HG03442 (cell line): Measurements from ENCODE around the gene ARHGEF18.
"Not testable (repeated sequence)": the region's sequence is repeated elsewhere in the genome, so short reads cannot be mapped to it uniquely, and the experiment has no call there.

Experiments
- ATAC-seq: cut with Tn5 transposase; IDR thresholded peaks from one replicate; pipeline ENCODE4 v1.9.1; 2021; ENCODE audit warnings: mild to moderate bottlenecking, moderate library complexity; ENCODE audit not compliant: unreplicated experiment

The ARHGEF18 gene

GRCh38 chr19:7346488-7346971, 2.2 kb upstream of the ARHGEF18 start:
- no peak for ATAC-seq

DNA sequence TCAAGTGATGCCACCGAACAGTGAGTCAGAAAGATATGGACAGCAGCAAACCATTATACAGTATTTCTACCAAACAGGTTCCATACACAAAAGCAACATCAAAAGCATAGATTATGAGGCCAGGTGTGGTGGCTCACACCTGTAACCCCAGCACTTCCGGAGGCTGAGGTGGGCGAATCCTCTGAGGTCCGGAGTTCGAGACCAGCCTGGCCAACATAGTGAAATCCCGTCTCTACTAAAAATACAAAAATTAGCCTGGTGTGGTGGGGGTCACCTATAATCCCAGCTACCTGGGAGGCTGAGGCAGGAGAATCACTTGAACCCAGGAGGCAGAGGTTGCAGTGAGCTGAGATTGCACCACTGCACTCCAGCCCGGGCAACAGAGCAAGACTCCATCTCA, 1.7 kb upstream of the ARHGEF18 start:
- not testable (repeated sequence) for ATAC-seq

GRCh38 chr19:7349231-7349591, 474 bp downstream of the ARHGEF18 start:
- ATAC-seq: no peak

GRCh38 chr19:7349961-7350711, 1.4 kb downstream of the ARHGEF18 start:
- no peak for ATAC-seq

DNA sequence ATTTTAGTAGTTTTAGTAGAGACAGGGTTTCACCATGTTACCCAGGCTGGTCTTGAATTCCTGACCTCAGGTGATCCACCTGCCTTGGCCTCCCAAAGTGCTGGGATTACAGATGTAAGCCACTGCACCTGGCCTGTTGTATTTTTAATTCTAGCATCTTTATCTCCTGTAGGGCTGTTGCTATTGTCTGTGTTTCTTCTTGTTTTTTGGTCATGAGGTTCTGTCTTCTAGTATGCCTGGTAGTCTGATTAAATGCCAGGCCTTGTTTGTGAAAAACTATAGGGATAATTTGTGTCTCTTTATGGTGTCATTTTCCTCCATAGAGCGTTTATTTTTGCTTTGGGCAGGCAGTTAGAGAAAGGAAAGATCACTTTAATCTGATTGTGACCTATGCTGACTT, 3.1 kb downstream of the ARHGEF18 start:
- no peak for ATAC-seq

GRCh38 chr19:7355151-7355820, 6.5 kb downstream of the ARHGEF18 start:
- no peak for ATAC-seq

DNA sequence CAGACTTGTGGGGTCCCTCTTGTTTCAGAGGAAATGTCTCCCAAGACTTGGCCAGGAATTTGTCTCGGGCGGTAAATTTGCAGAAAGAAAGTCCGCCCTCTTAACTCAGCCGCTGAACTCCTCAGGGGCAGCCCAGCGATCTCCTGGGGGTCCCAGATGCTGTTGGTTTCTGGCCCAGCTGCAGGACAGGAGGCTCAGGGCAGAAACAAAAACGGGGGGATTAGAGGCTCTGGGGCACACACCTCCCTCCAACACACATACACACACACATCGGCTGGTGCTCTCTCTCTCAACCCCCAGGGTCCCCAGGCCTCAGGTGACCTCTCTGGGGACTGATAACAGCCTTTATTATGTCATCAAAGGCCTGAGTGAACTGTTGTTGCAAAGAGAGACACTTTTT, 7.1 kb downstream of the ARHGEF18 start:
- no peak for ATAC-seq

- ATAC-seq: no peak
Observed at GRCh38 chr19:7356899-7357627, 8.3 kb downstream of the ARHGEF18 start.

GRCh38 chr19:7358102-7358597, 9.4 kb downstream of the ARHGEF18 start:
- ATAC-seq: no peak

DNA sequence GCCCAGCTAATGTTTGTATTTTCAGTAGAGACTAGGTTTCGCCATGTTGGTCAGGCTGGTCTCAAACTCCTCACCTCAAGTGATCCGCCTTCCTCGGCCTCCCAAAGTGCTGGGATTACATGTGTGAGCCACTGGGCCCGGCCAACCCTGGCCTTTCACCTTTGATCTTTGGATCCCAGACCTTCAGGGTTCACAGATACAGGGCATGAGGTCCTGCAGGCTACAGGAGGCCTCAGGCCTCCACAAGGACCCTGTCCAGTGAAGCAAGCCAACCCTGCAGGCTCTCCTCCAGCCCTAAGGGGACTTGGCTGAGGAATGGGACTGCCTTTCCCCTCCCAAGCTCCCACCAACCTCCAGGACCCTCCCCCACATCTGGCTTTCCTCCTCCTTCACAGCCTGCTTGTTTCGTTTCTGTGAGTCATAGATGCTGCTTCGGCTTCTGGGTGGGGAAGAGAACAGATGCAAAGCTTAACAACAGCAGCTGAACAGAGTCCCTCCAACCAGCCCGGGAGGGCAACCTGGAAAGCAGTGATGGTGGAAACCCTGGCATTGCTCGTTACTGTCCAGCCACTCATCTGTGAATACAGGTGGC, 11.8 kb downstream of the ARHGEF18 start:
- no peak for ATAC-seq

GRCh38 chr19:7363225-7363624, 14.5 kb downstream of the ARHGEF18 start:
- ATAC-seq: no peak

- no peak for ATAC-seq
Observed at GRCh38 chr19:7366701-7367420, 18.1 kb downstream of the ARHGEF18 start.

GRCh38 chr19:7368456-7368855, 19.7 kb downstream of the ARHGEF18 start:
- ATAC-seq: no peak

DNA sequence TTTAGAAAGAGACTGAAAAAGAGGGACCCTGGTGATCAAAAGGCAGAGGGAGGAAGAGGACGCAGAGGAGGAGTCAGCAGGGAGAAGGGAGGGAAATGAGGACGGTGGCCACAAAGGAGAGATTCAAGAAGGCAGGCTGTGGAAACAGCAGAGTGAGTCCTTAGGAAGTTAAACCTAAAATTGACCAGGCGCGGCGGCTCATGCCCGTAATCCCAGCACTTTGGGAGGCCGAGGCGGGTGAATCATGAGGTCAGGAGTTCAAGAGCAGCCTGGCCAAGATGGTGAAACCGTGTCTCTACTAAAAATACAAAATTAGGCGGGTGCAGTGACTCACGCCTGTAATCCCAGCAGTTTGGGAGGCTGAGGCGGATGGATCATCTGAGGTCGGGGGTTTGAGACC, 20.1 kb downstream of the ARHGEF18 start:
- not testable (repeated sequence) for ATAC-seq

DNA sequence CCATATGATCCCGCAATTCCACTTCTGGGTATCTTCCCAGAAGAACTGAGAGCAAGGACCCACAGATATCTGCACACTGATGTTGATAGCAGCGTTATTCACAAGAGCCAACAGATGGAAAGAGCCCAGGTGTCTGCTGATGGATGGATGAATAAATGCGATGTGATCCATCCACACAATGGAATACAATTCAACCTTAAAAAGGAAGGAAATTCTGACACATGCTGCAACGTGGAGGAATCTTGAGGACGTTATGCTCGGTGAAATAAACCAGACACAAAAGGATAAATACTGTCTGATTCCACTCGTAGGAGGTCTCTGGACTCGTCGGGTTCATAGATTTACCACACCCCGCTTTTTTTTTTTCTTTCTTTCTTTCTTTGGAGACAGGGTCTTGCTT, 21.8 kb downstream of the ARHGEF18 start:
- ATAC-seq: no peak

- ATAC-seq: no peak
Observed at GRCh38 chr19:7371001-7371400, 22.3 kb downstream of the ARHGEF18 start.

- no peak for ATAC-seq
Observed at GRCh38 chr19:7372810-7373209, 24.1 kb downstream of the ARHGEF18 start.

- no peak for ATAC-seq
Observed at GRCh38 chr19:7373862-7374261, 25.1 kb downstream of the ARHGEF18 start.

DNA sequence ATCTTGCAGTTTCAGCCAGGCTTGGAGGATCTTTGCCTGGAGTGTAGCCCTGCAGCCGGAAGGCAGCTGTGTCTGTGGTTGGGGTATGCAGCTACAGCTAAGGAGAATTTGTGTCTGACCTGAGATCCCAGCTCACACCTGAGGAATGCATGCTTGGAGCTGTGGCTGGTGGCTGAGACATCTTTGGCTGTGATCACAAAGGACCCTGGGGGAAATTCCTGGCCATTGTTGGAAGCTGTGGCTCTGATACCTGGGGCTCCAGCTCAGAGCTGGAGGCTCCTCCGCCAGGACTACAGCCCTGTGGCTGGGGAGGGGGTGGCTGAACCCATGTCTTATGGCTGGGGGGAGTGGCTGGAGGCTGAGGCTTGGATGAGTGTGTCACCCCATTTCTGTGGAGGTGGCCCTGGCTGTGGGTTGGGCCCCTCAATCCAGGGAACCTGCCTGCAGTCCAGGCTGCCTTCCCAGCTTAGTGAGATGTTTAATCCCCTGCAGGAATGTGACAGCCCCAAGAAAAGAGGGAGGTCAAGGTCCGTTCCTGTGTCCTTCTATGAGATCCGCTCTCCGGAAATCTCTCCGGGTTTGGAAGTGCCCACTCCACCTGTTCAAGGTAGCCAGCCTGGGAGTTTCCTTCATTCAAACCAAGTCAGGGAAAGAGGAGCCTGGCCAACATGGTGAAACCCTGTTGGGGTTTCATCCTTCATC, 27.6 kb downstream of the ARHGEF18 start:
- no peak for ATAC-seq

- no peak for ATAC-seq
Observed at GRCh38 chr19:7377196-7377595, 28.5 kb downstream of the ARHGEF18 start.
